GM19328 (cell line): Measurements from ENCODE around the gene SNUPN.

ENCODE experiments used
- ATAC-seq: cut with Tn5 transposase; IDR thresholded peaks from one replicate; pipeline ENCODE4 v1.9.1; 2021; ENCODE audit warnings: mild to moderate bottlenecking, moderate library complexity; ENCODE audit not compliant: unreplicated experiment

Gene SNUPN

GRCh38 chr15:75625542-75626347, at the start of gene SNUPN:
SNUPN (minus strand) TSS chr15:75625725; CDS start chr15:75621051, 4,674 bp downstream.
- ATAC-seq, result peak; percentile 58

GRCh38 chr15:75674366-75674765, 48.8 kb upstream of the SNUPN start:
- no peak for ATAC-seq

GRCh38 chr15:75673426-75674235, 48.1 kb upstream of the SNUPN start:
- ATAC-seq, result no peak

- ATAC-seq, result no peak
Observed at GRCh38 chr15:75672646-75673425, 47.3 kb upstream of the SNUPN start.

- no peak for ATAC-seq
Observed at GRCh38 chr15:75671730-75672602, 46.4 kb upstream of the SNUPN start.

- no peak for ATAC-seq
Observed at GRCh38 chr15:75669879-75670212, 44.3 kb upstream of the SNUPN start.

- ATAC-seq, result no peak
Observed at GRCh38 chr15:75669191-75669878, 43.8 kb upstream of the SNUPN start.

GRCh38 chr15:75666823-75667501, 41.4 kb upstream of the SNUPN start:
- ATAC-seq, result no peak

GRCh38 chr15:75663931-75664421, 38.5 kb upstream of the SNUPN start:
- ATAC-seq, result no peak

GRCh38 chr15:75662823-75663519, 37.4 kb upstream of the SNUPN start:
- ATAC-seq, result no peak

- ATAC-seq, result no peak
Observed at GRCh38 chr15:75661756-75662140, 36.2 kb upstream of the SNUPN start.

- ATAC-seq, result no peak
Observed at GRCh38 chr15:75661100-75661755, 35.7 kb upstream of the SNUPN start.

GRCh38 chr15:75659928-75660645, 34.6 kb upstream of the SNUPN start:
- no peak for ATAC-seq

GRCh38 chr15:75659141-75659771, 33.7 kb upstream of the SNUPN start:
- ATAC-seq, result no peak

GRCh38 chr15:75656813-75657212, 31.3 kb upstream of the SNUPN start:
- ATAC-seq, result no peak

- no peak for ATAC-seq
Observed at GRCh38 chr15:75656331-75656730, 30.8 kb upstream of the SNUPN start.

- ATAC-seq, result no peak
Observed at GRCh38 chr15:75655931-75656330, 30.4 kb upstream of the SNUPN start.
